ENCODE results near the gene GLRX3.

- no peak for TF ChIP-seq CTCF (IDR thresholded peaks at IDR 0.05)
- no peak for TF ChIP-seq POLR2A (IDR thresholded peaks at IDR 0.05)
Measured at GRCh38 chr10:130206216-130206737, 70.1 kb downstream of the GLRX3 start.

All from tibial nerve (tissue), 3 donors.